Right lobe of liver (tissue), 6 donors: ENCODE results near the gene ATP2A1. TPM values are rescaled to one million over a fixed set of nuclear protein-coding genes. Genes with fewer than 3 reads are reported as not detected.

ENCODE experiments used
- ATAC-seq, 4 donors: fragments of 200-7000 bp; cut with Tn5 transposase; one replicate each; pipeline ENCODE4 v1.9.1; 2020; ENCODE audit warnings: mild to moderate bottlenecking in 4 of 4, moderate library complexity in 4 of 4
- DNase-seq, 3 donors: peaks; one replicate each; pipeline ENCODE4 v3.0.0-alpha.2; 2020
- H3K27ac ChIP-seq, 3 donors: fragments of 200-600 bp; one replicate each; pipeline ENCODE4 v1.8.0; 2022
- H3K27me3 ChIP-seq, 2 donors: fragments of 200-600 bp; one replicate each; pipeline ENCODE4 v1.8.0; 2022
- H3K36me3 ChIP-seq, 4 donors: fragments of 200-600 bp; sonication (generic) in 1 of 4; one replicate each; pipeline versions ENCODE4 v1.5.1 to v1.8.0; 2017 to 2022; ENCODE audit warnings: control low read depth in 1 of 4
- H3K4me1 ChIP-seq, 4 donors: fragments of 200-600 bp; sonication (generic) in 1 of 4; one replicate each; pipeline versions ENCODE4 v1.5.1 to v1.8.0; 2017 to 2022; ENCODE audit warnings: control low read depth in 1 of 4
- H3K4me3 ChIP-seq, 3 donors: fragments of 200-600 bp; one replicate each; pipeline ENCODE4 v1.8.0; 2022
- H3K9me3 ChIP-seq, 4 donors: fragments of 200-600 bp; sonication (generic) in 1 of 4; one replicate each; pipeline versions ENCODE4 v1.5.1 to v1.8.0; 2017 to 2022; ENCODE audit warnings: control low read depth in 1 of 4
- CTCF ChIP-seq, 4 donors: fragments of 200-600 bp in 3 of 4; fragments of 450-650 bp in 1 of 4; IDR thresholded peaks; one replicate each; pipeline versions ENCODE4 v1.5.1 to v1.8.0; 2016 to 2022; ENCODE audit warnings: antibody characterized with exemption in 4 of 4, mild to moderate bottlenecking in 2 of 4
- POLR2A ChIP-seq: fragments of 450-650 bp; IDR thresholded peaks from one replicate; pipeline ENCODE4 v1.6.1; 2017; ENCODE audit warnings: antibody characterized with exemption, mild to moderate bottlenecking
- WGBS: methylation state at CpG from one replicate; pipeline ENCODE4 v1.1.6; 2018; ENCODE audit warnings: low coverage, low lambda C conversion rate; ENCODE audit not compliant: insufficient coverage; ENCODE audit errors: missing lambda C conversion rate; 5-methylcytosine and 5-hydroxymethylcytosine counted together
- intact Hi-C, 2 donors: fragments of 100-400 bp; cut with DNase I; formaldehyde crosslinking; loops; one replicate each; pipeline versions ENCODE4 v1.11.2 to v1.14.1; 2022
- total RNA-seq, 6 experiments: library from RNA; depleted of rRNA in 2 of 6; stranded (reverse); fragments of >200 nt in 2 of 6; fragmentation: NEBNext Ultra II Directional in 3 of 6; extraction: Animal tissue kit (Norgen Biotek cat#: 25700) in 3 of 6; gene quantifications; one replicate each; pipeline versions ENCODE4 v1.1.0 to v1.2.4, GENCODE V29; 2016 to 2023
- donor health status: DM: no; HTN: yes; CAD: no.
- donor health status: DM: no; HTN: no; CAD: no.
- donor health status: DM: no; HTN: no; CAD: no.
- donor health status: DM: no; HTN: yes; CAD: no.
- donor health status: DM: no; HTN: yes; CAD: no.

ATP2A1 gene
- total RNA-seq, 6 experiments from 2014 or later, result 0.42 to 3.6 (median 0.77) TPM

- no CpG with 5 or more reads among the region's 2 CpGs for WGBS
- H3K27ac ChIP-seq, result no peak overlapping the region
- H3K27me3 ChIP-seq, result no peaks in the 10 kb centered on the region
- DNase-seq, result no peak
- intact Hi-C loops, result no loop called here
- H3K4me3 ChIP-seq, result no peak overlapping the region
- H3K9me3 ChIP-seq, result no peaks in the 10 kb centered on the region
- H3K36me3 ChIP-seq, result peaks cover 0 to 2% (median 0%) of the 10 kb centered on the region in 4 donors
- peaks cover 0 to 6% (median 3%) of the 10 kb centered on the region in 4 donors for H3K4me1 ChIP-seq
- TF ChIP-seq CTCF (IDR thresholded peaks at IDR 0.05) (no peak), POLR2A (no peak)
- ATAC-seq, result no peak
Observed at GRCh38 chr16:28877655-28878000, 660 bp upstream of the ATP2A1 start.

- TF ChIP-seq CTCF (IDR thresholded peaks at IDR 0.05), result no peak
- no peak for TF ChIP-seq POLR2A
- Histone ChIP-seq H3K27me3 (no peaks in the 10 kb centered on the region), H3K4me1 (peaks cover 0 to 6% (median 3%) of the 10 kb centered on the region in 4 donors), H3K4me3 (peak overlapping the region; percentile 50 to 62 (median 51)), H3K27ac (no peak overlapping the region), H3K36me3 (no peaks in the 10 kb centered on the region), H3K9me3 (no peaks in the 10 kb centered on the region)
- no peak for DNase-seq
- 9% methylated on average over 5 of the region's 27 CpGs for WGBS
- ATAC-seq, result peak; percentile 26 to 55 (median 48)
- intact Hi-C loops, result no loop called here
Observed at GRCh38 chr16:28879261-28879840, 1.1 kb downstream of the ATP2A1 start.

GRCh38 chr16:28879841-28880588 lies 1.7 kb downstream of the ATP2A1 start:
- Histone ChIP-seq H3K4me3 (peak overlapping the region; percentile 50 to 62 (median 51)), H3K27me3 (no peaks in the 10 kb centered on the region), H3K36me3 (no peaks in the 10 kb centered on the region), H3K9me3 (no peaks in the 10 kb centered on the region), H3K27ac (no peak overlapping the region), H3K4me1 (peaks cover 0 to 6% (median 3%) of the 10 kb centered on the region in 4 donors)
- TF ChIP-seq POLR2A (no peak), CTCF (IDR thresholded peaks at IDR 0.05) (peak in 2 of 4 donors; percentile 5 to 18)
- intact Hi-C loops, result no loop called here
- WGBS, result 5% methylated on average over 10 of the region's 66 CpGs
- DNase-seq (peak; percentile 81 to 85 (median 85)), ATAC-seq (peak; percentile 86 to 97 (median 92))

GRCh38 chr16:28880589-28880915 lies 2.3 kb downstream of the ATP2A1 start:
- Histone ChIP-seq H3K27me3 (no peaks in the 10 kb centered on the region), H3K4me1 (peaks cover 0 to 6% (median 3%) of the 10 kb centered on the region in 4 donors), H3K9me3 (no peaks in the 10 kb centered on the region), H3K36me3 (no peaks in the 10 kb centered on the region), H3K4me3 (no peak overlapping the region), H3K27ac (no peak overlapping the region)
- no CpG with 5 or more reads among the region's 11 CpGs for WGBS
- TF ChIP-seq CTCF (IDR thresholded peaks at IDR 0.05) (no peak), POLR2A (no peak)
- intact Hi-C loops, result no loop called here
- DNase-seq (no peak), ATAC-seq (no peak)
